AG04449 (cell line): ENCODE data around the gene ZDHHC17.
"Not testable (repeated sequence)": the region's sequence is repeated elsewhere in the genome, so short reads cannot be mapped to it uniquely, and the experiment has no call there.

Experiments
- CTCF ChIA-PET: fragments of 350-600 bp; formaldehyde crosslinking; extraction: SDS; loops from one replicate; lab custom pipeline; 2021; ENCODE audit warnings: antibody characterized with exemption; lab: Yijun Ruan, JAX
- POLR2A ChIA-PET: fragments of 400-600, 350-600 bp; formaldehyde crosslinking; extraction: SDS; loops from one replicate; lab custom pipeline; 2020; ENCODE audit warnings: antibody characterized with exemption, inconsistent platforms; lab: Yijun Ruan, JAX
- DNase-seq: peaks from one replicate; pipeline ENCODE4 v3.0.0-alpha.2; 2010; ENCODE audit warnings: low read depth, low spot score
- H3K4me3 ChIP-seq: 2 replicates; pipeline ENCODE4 v1.5.1; 2011; ENCODE audit warnings: low read depth, mild to moderate bottlenecking, control low read depth, low read length
- TF ChIP-seq, protein P1 (sequence below): IDR thresholded peaks from one replicate; pipeline ENCODE4 v1.5.1; 2011; ENCODE audit warnings: mild to moderate bottlenecking, moderate library complexity, low read length, control low read depth, inconsistent platforms; ENCODE audit not compliant: insufficient read depth; ENCODE audit errors: missing control alignments

Gene ZDHHC17

GRCh38 chr12:76777765-76778216, 13.9 kb downstream of the ZDHHC17 start:
- POLR2A ChIA-PET, result no interaction called here
- CTCF ChIA-PET, result interaction anchor here (1.2 to 4.5 kb wide), 2 partner anchors 14 to 156 kb away, joined by 3 to 32 read pairs; no protein-coding TSS in a partner anchor
- TF ChIP-seq, protein P1, sequence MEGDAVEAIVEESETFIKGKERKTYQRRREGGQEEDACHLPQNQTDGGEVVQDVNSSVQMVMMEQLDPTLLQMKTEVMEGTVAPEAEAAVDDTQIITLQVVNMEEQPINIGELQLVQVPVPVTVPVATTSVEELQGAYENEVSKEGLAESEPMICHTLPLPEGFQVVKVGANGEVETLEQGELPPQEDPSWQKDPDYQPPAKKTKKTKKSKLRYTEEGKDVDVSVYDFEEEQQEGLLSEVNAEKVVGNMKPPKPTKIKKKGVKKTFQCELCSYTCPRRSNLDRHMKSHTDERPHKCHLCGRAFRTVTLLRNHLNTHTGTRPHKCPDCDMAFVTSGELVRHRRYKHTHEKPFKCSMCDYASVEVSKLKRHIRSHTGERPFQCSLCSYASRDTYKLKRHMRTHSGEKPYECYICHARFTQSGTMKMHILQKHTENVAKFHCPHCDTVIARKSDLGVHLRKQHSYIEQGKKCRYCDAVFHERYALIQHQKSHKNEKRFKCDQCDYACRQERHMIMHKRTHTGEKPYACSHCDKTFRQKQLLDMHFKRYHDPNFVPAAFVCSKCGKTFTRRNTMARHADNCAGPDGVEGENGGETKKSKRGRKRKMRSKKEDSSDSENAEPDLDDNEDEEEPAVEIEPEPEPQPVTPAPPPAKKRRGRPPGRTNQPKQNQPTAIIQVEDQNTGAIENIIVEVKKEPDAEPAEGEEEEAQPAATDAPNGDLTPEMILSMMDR, result no peak
- no peak overlapping the region for H3K4me3 ChIP-seq
- DNase-seq, result no peak

GRCh38 chr12:76778364-76778763, 14.4 kb downstream of the ZDHHC17 start:
- ChIA-PET POLR2A (no interaction called here), CTCF (interaction anchor here (1.2 to 4.5 kb wide), 2 partner anchors 13 to 157 kb away, joined by 3 to 32 read pairs; no protein-coding TSS in a partner anchor)
- H3K4me3 ChIP-seq, result no peak overlapping the region
- TF ChIP-seq, protein P1, result no peak
- DNase-seq, result no peak

GRCh38 chr12:76779310-76779709, 15.4 kb downstream of the ZDHHC17 start:
- CTCF ChIA-PET, result interaction anchor here (1.4 to 4.5 kb wide), 2 partner anchors 12 to 232 kb away, joined by 3 to 32 read pairs; no protein-coding TSS in a partner anchor
- DNase-seq, H3K4me3 ChIP-seq, POLR2A ChIA-PET: not testable (repeated sequence)

DNA sequence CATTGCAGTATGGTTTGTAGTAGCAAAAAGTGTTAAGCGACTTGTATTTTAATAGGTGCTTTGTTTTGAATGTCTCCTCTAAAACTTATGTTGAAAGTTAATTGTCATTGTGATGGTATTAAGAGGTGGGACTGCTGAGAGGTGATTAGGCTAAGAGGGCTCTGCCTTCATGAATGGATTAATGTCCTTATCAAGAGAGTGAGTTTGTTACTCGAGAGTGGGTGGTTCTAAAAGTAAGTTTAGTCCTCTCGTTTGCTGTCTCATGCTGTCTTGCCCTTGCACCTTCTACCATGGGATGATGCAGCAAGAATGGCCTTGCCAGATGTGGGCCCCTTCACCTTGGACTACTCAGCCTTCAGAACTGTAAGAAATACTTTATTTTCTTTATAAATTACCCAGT, 17.4 kb downstream of the ZDHHC17 start:
- POLR2A ChIA-PET, result no interaction called here
- CTCF ChIA-PET, result interaction anchor here (1.2 to 2.2 kb wide), 2 partner anchors 10 to 159 kb away, joined by 6 to 15 read pairs; no protein-coding TSS in a partner anchor
- TF ChIP-seq, protein P1, result no peak

DNA sequence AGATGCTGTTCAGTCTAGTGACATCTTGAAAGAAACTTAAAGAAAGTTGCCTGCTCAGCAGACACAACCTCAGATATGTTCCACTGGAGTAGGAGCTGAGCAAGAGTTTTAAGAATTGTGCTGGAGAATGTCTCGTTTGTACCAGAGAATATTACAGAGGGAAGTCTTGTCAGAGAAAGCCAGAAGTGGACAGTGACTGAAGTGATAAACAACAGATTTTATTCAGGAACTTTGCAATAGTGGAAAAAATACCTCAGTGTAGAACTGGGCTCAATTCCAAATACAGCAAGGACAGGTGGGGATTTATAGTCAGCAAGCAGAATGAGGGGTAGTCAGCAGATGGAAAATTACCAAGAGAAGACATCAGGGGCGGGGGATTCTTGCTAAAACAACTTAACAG, 18.6 kb downstream of the ZDHHC17 start:
- ChIA-PET CTCF (interaction anchor here (0.9 to 2.2 kb wide), 5 partner anchors 8 to 426 kb away, joined by 3 to 15 read pairs (median 3); no protein-coding TSS in a partner anchor), POLR2A (no interaction called here)
- TF ChIP-seq, protein P1, result no peak
- H3K4me3 ChIP-seq, result no peak overlapping the region
- DNase-seq, result no peak

More for the DNA sequence above, 17.4 kb downstream of the ZDHHC17 start:
- H3K4me3 ChIP-seq, result no peak overlapping the region
- DNase-seq, result no peak

DNA sequence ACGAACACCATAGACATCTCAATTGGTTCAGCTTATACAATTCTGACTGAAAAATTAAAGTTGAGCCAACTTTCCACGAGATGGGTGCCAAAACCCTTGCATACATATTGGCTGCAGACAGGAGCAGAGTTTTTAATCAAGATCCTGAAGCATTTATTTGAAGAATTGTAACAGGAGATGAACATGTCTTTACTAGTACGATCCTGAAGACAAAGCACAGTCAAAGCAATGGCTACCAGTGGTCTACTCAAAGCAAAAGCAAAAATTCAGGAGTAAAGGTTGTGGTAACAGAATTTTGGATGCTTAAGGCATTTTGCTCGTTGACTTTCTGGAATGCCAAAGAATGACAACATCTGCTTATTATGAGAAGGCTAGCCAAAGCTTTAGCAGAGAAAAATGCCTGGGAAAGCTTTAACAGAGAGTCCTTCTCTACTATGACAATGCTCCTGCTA, 20.7 kb downstream of the ZDHHC17 start:
- TF ChIP-seq, protein P1, result no peak
- POLR2A ChIA-PET, result interaction anchor here (0.7 kb wide), 2 partner anchors 65 to 760 kb away, joined by 3 read pairs; no protein-coding TSS in a partner anchor
- no peak overlapping the region for H3K4me3 ChIP-seq
- CTCF ChIA-PET, result interaction anchor here (0.6 to 1.7 kb wide), 5 partner anchors 9 to 226 kb away, joined by 3 to 5 read pairs (median 4); no protein-coding TSS in a partner anchor
- DNase-seq, result peak; percentile 40
